HepG2 (cell line): ENCODE data around the gene ATP9A. TPM values are rescaled to one million over a fixed set of nuclear protein-coding genes. Genes with fewer than 3 reads are reported as not detected.

Experiments
- CBFB ChIP-seq: sonication (generic); formaldehyde crosslinking; IDR thresholded peaks from 2 replicates; pipeline ENCODE4 v1.4.0; 2020; ENCODE audit warnings: missing genetic modification reagents
- DNMT1 ChIP-seq: sonication (generic); formaldehyde crosslinking; IDR thresholded peaks from 2 replicates; pipeline ENCODE4 v1.5.1; 2020; ENCODE audit warnings: mild to moderate bottlenecking, missing genetic modification reagents
- HMG20B ChIP-seq: conservative IDR thresholded peaks from 2 replicates; pipeline ENCODE4 v1.6.1; 2016; ENCODE audit warnings: missing genetic modification reagents, missing compliant biosample characterization
- JDP2 ChIP-seq: sonication (generic); formaldehyde crosslinking; IDR thresholded peaks from 2 replicates; pipeline ENCODE4 v1.8.1; 2022; ENCODE audit warnings: missing genetic modification reagents, borderline replicate concordance
- NFYC ChIP-seq: IDR thresholded peaks from 2 replicates; pipeline ENCODE4 v1.6.1; 2016; ENCODE audit warnings: missing genetic modification reagents, missing compliant biosample characterization
- PHF21A ChIP-seq: sonication (generic); formaldehyde crosslinking; IDR thresholded peaks from 2 replicates; pipeline ENCODE4 v1.5.0; 2020; ENCODE audit warnings: mild to moderate bottlenecking, missing genetic modification reagents
- ZBTB21 ChIP-seq: sonication (generic); formaldehyde crosslinking; IDR thresholded peaks from 2 replicates; pipeline ENCODE4 v1.4.0; 2020; ENCODE audit warnings: missing genetic modification reagents
- ZNF7 ChIP-seq: IDR thresholded peaks from 2 replicates; pipeline ENCODE4 v1.6.1; 2016; ENCODE audit warnings: missing biosample characterization, missing genetic modification reagents
- ZNF768 ChIP-seq: sonication (generic); formaldehyde crosslinking; IDR thresholded peaks from 2 replicates; pipeline ENCODE4 v1.4.0; 2020; ENCODE audit warnings: missing genetic modification reagents
- polyA plus RNA-seq, 8 experiments: library from polyadenylated mRNA; depleted of rRNA in 3 of 8; stranded (reverse) in 7 of 8; unstranded in 1 of 8; fragments of >200 nt; fragmentation: Illumina TruSeq in 4 of 8; extraction: Trizol in 4 of 8; gene quantifications; 2 replicates each; pipeline versions ENCODE4 v1.2.1 to v1.2.3, GENCODE V29; 2011 to 2016; ENCODE audit warnings: low read depth in 4 of 8, missing spikeins in 1 of 8, mixed read lengths in 1 of 8; ENCODE audit not compliant: insufficient read depth in 1 of 8
- total RNA-seq, 5 experiments: library from RNA; depleted of rRNA; stranded (reverse); fragments of >200 nt; fragmentation: Illumina TruSeq; extraction: Trizol; gene quantifications; 2 replicates each; pipeline ENCODE4 v1.2.3, GENCODE V29; 2016; ENCODE audit warnings: low read depth in 1 of 5
- TF ChIP-seq, protein P1 (sequence below): sonication (generic); formaldehyde crosslinking; IDR thresholded peaks from 2 replicates; pipeline ENCODE4 v1.9.0; 2021; ENCODE audit warnings: missing genetic modification reagents, borderline replicate concordance
- TF ChIP-seq, protein P2 (sequence below): sonication (generic); formaldehyde crosslinking; conservative IDR thresholded peaks from 2 replicates; pipeline ENCODE4 v1.5.0; 2020; ENCODE audit warnings: missing genetic modification reagents
- TF ChIP-seq, protein P3 (sequence below): sonication (generic); formaldehyde crosslinking; IDR thresholded peaks from 2 replicates; pipeline ENCODE4 v1.4.0; 2020; ENCODE audit warnings: mild to moderate bottlenecking, missing genetic modification reagents
- TF ChIP-seq, protein P4 (sequence below): sonication (generic); formaldehyde crosslinking; IDR thresholded peaks from 2 replicates; pipeline ENCODE4 v1.5.0; 2020; ENCODE audit warnings: mild to moderate bottlenecking, missing genetic modification reagents
- TF ChIP-seq, protein P5 (sequence below): sonication (generic); formaldehyde crosslinking; IDR thresholded peaks from 2 replicates; pipeline ENCODE4 v1.8.0; 2022; ENCODE audit warnings: mild to moderate bottlenecking, missing genetic modification reagents

Gene ATP9A
- total and polyA plus RNA-seq, 2 of the 13 experiments (the other 11 are each of a cell fraction or from before 2014, with no cell fraction given): 11.8 to 18.5 TPM

DNA sequence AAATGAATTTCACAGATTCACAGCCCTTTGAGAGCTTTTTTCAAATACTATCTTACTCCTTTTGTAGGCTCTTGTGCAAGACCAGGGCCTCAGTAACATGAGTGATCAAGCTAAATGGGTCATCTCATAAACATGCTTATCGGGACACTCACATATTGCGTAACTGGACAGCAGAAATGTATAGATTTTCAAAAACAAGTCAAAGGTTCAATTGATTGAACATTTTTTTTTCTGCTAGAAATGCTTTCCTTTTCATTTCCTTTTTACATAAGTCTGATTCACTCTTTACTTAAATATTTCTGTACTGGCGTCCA, 42.8 kb upstream of the ATP9A start (continued):
- TF ChIP-seq, protein P1, sequence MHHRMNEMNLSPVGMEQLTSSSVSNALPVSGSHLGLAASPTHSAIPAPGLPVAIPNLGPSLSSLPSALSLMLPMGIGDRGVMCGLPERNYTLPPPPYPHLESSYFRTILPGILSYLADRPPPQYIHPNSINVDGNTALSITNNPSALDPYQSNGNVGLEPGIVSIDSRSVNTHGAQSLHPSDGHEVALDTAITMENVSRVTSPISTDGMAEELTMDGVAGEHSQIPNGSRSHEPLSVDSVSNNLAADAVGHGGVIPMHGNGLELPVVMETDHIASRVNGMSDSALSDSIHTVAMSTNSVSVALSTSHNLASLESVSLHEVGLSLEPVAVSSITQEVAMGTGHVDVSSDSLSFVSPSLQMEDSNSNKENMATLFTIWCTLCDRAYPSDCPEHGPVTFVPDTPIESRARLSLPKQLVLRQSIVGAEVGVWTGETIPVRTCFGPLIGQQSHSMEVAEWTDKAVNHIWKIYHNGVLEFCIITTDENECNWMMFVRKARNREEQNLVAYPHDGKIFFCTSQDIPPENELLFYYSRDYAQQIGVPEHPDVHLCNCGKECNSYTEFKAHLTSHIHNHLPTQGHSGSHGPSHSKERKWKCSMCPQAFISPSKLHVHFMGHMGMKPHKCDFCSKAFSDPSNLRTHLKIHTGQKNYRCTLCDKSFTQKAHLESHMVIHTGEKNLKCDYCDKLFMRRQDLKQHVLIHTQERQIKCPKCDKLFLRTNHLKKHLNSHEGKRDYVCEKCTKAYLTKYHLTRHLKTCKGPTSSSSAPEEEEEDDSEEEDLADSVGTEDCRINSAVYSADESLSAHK: no peak
- no peak for TF ChIP-seq CBFB (CRISPR knock-in tag)
- TF ChIP-seq, protein P2, sequence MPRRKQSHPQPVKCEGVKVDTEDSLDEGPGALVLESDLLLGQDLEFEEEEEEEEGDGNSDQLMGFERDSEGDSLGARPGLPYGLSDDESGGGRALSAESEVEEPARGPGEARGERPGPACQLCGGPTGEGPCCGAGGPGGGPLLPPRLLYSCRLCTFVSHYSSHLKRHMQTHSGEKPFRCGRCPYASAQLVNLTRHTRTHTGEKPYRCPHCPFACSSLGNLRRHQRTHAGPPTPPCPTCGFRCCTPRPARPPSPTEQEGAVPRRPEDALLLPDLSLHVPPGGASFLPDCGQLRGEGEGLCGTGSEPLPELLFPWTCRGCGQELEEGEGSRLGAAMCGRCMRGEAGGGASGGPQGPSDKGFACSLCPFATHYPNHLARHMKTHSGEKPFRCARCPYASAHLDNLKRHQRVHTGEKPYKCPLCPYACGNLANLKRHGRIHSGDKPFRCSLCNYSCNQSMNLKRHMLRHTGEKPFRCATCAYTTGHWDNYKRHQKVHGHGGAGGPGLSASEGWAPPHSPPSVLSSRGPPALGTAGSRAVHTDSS (CRISPR knock-in tag): no peak
- TF ChIP-seq, protein P3, sequence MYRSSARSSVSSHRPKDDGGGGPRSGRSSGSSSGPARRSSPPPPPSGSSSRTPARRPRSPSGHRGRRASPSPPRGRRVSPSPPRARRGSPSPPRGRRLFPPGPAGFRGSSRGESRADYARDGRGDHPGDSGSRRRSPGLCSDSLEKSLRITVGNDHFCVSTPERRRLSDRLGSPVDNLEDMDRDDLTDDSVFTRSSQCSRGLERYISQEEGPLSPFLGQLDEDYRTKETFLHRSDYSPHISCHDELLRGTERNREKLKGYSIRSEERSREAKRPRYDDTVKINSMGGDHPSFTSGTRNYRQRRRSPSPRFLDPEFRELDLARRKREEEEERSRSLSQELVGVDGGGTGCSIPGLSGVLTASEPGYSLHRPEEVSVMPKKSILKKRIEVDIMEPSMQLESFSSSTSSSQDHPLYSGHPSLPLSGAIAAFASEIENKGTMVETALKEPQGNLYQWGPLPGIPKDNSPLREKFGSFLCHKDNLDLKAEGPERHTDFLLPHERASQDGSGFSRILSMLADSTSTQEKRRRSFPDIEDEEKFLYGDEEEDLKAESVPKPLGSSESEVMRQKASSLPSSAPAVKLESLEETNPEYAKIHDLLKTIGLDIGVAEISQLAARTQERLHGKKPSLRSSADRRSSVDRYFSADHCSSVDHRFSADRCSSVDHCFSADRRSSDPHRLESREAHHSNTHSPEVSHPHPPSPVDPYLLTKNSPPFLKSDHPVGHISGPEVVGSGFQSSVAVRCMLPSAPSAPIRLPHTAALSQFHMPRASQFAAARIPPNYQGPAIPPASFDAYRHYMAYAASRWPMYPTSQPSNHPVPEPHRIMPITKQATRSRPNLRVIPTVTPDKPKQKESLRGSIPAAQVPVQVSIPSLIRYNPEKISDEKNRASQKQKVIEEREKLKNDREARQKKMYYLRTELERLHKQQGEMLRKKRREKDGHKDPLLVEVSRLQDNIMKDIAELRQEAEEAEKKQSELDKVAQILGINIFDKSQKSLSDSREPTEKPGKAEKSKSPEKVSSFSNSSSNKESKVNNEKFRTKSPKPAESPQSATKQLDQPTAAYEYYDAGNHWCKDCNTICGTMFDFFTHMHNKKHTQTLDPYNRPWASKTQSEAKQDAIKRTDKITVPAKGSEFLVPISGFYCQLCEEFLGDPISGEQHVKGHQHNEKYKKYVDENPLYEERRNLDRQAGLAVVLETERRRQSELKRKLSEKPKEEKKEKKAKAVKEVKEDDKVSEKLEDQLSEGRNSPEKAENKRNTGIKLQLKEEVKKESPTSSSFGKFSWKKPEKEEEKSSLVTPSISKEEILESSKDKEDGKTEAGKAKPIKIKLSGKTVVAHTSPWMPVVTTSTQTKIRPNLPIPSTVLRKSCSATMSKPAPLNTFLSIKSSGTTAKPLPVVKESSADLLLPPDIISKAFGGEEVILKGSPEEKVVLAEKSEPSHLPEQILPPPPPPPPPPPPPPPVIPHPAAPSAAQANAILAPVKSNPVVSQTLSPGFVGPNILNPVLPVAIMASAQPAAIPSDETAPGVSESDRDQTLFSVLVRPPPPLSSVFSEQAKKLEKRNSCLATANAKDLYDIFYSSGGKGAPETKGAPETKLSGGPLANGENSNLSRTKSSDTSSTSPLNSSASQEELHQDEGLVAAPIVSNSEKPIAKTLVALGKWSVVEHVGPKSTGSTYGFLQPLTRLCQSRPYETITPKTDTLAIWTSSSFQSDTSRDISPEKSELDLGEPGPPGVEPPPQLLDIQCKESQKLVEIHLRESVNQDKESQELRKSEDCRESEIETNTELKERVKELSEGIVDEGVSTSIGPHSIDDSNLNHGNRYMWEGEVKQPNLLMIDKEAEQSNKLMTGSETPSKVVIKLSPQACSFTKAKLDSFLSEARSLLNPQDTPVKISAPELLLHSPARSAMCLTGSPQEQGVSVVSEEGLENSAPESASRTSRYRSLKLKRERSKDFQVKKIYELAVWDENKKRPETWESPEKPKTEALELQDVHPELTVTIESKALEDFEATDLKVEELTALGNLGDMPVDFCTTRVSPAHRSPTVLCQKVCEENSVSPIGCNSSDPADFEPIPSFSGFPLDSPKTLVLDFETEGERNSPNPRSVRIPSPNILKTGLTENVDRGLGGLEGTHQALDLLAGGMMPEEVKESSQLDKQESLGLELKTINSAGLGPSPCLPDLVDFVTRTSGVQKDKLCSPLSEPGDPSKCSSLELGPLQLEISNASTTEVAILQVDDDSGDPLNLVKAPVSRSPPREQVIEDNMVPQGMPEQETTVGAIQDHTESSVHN (CRISPR knock-in tag): no peak
- peak; percentile 64 for TF ChIP-seq HMG20B
- TF ChIP-seq NFYC (CRISPR knock-in tag): no peak
- TF ChIP-seq, protein P4, sequence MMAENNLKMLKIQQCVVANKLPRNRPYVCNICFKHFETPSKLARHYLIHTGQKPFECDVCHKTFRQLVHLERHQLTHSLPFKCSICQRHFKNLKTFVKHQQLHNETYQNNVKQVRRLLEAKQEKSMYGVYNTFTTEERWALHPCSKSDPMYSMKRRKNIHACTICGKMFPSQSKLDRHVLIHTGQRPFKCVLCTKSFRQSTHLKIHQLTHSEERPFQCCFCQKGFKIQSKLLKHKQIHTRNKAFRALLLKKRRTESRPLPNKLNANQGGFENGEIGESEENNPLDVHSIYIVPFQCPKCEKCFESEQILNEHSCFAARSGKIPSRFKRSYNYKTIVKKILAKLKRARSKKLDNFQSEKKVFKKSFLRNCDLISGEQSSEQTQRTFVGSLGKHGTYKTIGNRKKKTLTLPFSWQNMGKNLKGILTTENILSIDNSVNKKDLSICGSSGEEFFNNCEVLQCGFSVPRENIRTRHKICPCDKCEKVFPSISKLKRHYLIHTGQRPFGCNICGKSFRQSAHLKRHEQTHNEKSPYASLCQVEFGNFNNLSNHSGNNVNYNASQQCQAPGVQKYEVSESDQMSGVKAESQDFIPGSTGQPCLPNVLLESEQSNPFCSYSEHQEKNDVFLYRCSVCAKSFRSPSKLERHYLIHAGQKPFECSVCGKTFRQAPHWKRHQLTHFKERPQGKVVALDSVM (CRISPR knock-in tag): no peak
- TF ChIP-seq ZNF7 (CRISPR knock-in tag): no peak
- TF ChIP-seq PHF21A (CRISPR knock-in tag): peak; percentile 90
- TF ChIP-seq DNMT1 (CRISPR knock-in tag): no peak
- TF ChIP-seq JDP2: no peak
- TF ChIP-seq, protein P5, sequence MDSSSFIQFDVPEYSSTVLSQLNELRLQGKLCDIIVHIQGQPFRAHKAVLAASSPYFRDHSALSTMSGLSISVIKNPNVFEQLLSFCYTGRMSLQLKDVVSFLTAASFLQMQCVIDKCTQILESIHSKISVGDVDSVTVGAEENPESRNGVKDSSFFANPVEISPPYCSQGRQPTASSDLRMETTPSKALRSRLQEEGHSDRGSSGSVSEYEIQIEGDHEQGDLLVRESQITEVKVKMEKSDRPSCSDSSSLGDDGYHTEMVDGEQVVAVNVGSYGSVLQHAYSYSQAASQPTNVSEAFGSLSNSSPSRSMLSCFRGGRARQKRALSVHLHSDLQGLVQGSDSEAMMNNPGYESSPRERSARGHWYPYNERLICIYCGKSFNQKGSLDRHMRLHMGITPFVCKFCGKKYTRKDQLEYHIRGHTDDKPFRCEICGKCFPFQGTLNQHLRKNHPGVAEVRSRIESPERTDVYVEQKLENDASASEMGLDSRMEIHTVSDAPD (CRISPR knock-in tag): peak; percentile 35; the same call in 1 of the 2 replicates
- no peak for TF ChIP-seq ZBTB21
- TF ChIP-seq ZNF768 (CRISPR knock-in tag): no peak
